IMR-90 (cell line): ENCODE results near the gene NDUFA3. TPM values are rescaled to one million over a fixed set of nuclear protein-coding genes. Genes with fewer than 3 reads are reported as not detected.

Source experiments
- ATAC-seq: fragments of 200-7000 bp; cut with Tn5 transposase; 2 replicates; pipeline ENCODE4 v1.9.1; 2020; ENCODE audit warnings: low read depth, mild to moderate bottlenecking, moderate library complexity
- BruUV-seq: library from RNA; stranded (reverse); fragments of 400-500 nt; replicated peaks from 2 replicates; lab custom pipeline; 2021; lab: Mats Ljungman, UMichigan
- CTCF ChIA-PET: fragments of 300-600 bp; formaldehyde crosslinking; extraction: SDS; loops from one replicate; lab custom pipeline; 2021; ENCODE audit warnings: antibody characterized with exemption; lab: Yijun Ruan, JAX
- POLR2A ChIA-PET: fragments of 300-600 bp; sonication (Branson Sonifier 250); formaldehyde crosslinking; loops from one replicate; lab custom pipeline; 2022; ENCODE audit warnings: antibody characterized with exemption; ENCODE audit not compliant: unreplicated experiment; lab: Charles Lee
- DNase-seq: peaks from one replicate; pipeline ENCODE4 v3.0.0; 2013
- H2AFZ ChIP-seq: replicated peaks from 2 replicates; pipeline ENCODE3; 2013; ENCODE audit warnings: low read length, mild to moderate bottlenecking; ENCODE audit not compliant: poor library complexity
- H2AK5ac ChIP-seq: 2 replicates; pipeline ENCODE4 v1.6.1; 2013; ENCODE audit warnings: low read depth, low read length, inconsistent platforms
- H2AK9ac ChIP-seq: replicated peaks from 2 replicates; pipeline ENCODE3; 2013; ENCODE audit warnings: mild to moderate bottlenecking, low read depth, low read length, moderate library complexity; ENCODE audit not compliant: poor library complexity
- H2BK120ac ChIP-seq: 2 replicates; pipeline ENCODE4 v1.6.1; 2013; ENCODE audit warnings: low read depth, low read length, inconsistent platforms
- H2BK15ac ChIP-seq: 3 replicates; pipeline ENCODE4 v1.6.1; 2013; ENCODE audit warnings: low read depth, low read length, inconsistent platforms
- H2BK20ac ChIP-seq: 2 replicates; pipeline ENCODE4 v1.6.1; 2013; ENCODE audit warnings: low read depth, mild to moderate bottlenecking, inconsistent platforms, low read length, moderate library complexity
- H2BK5ac ChIP-seq: 2 replicates; pipeline ENCODE4 v1.6.1; 2013; ENCODE audit warnings: mild to moderate bottlenecking, low read depth, low read length, inconsistent platforms; ENCODE audit not compliant: poor library complexity, severe bottlenecking
- H3K14ac ChIP-seq: replicated peaks from 2 replicates; pipeline ENCODE4 v1.6.1; 2013; ENCODE audit warnings: low read depth, low read length, inconsistent platforms
- H3K18ac ChIP-seq: 2 replicates; pipeline ENCODE4 v1.6.1; 2013; ENCODE audit warnings: low read depth, low read length, control low read depth
- H3K23ac ChIP-seq: 2 replicates; pipeline ENCODE4 v1.6.1; 2013; ENCODE audit warnings: low read depth, low read length, inconsistent platforms
- H3K27ac ChIP-seq: 2 replicates; pipeline ENCODE4 v1.5.1; 2013; ENCODE audit warnings: mild to moderate bottlenecking, control low read depth, low read length; ENCODE audit not compliant: insufficient read depth
- H3K27me3 ChIP-seq: 2 replicates; pipeline ENCODE4 v1.6.1; 2013; ENCODE audit warnings: low read length; ENCODE audit not compliant: control insufficient read depth, insufficient read depth
- H3K36me3 ChIP-seq: 2 replicates; pipeline ENCODE4 v1.6.1; 2013; ENCODE audit warnings: low read length, mixed read lengths; ENCODE audit not compliant: control insufficient read depth, insufficient read depth
- H3K4ac ChIP-seq: 2 replicates; pipeline ENCODE4 v1.6.1; 2013; ENCODE audit warnings: low read depth, low read length, inconsistent platforms
- H3K4me1 ChIP-seq: 2 replicates; pipeline ENCODE4 v1.6.1; 2013; ENCODE audit warnings: low read length, mixed read lengths; ENCODE audit not compliant: control insufficient read depth, insufficient read depth
- H3K4me2 ChIP-seq: 2 replicates; pipeline ENCODE4 v1.6.1; 2013; ENCODE audit warnings: low read depth, mild to moderate bottlenecking, control low read depth, low read length, moderate library complexity
- H3K4me3 ChIP-seq: 2 replicates; pipeline ENCODE4 v1.5.1; 2013; ENCODE audit warnings: low read depth, mild to moderate bottlenecking, control low read depth, low read length, moderate library complexity; ENCODE audit not compliant: insufficient read depth
- H3K56ac ChIP-seq: 2 replicates; pipeline ENCODE4 v1.6.1; 2013; ENCODE audit warnings: low read length, inconsistent platforms; ENCODE audit not compliant: insufficient read depth; ENCODE audit errors: extremely low read depth
- H3K79me1 ChIP-seq, 2 experiments: 2 replicates each; pipeline ENCODE4 v1.6.1; 2013; ENCODE audit warnings: low read length in 2 of 2, inconsistent platforms in 1 of 2, low read depth in 1 of 2
- H3K9ac ChIP-seq: 2 replicates; pipeline ENCODE4 v1.6.1; 2013; ENCODE audit warnings: low read depth, low read length, control low read depth
- H3K9me1 ChIP-seq: 2 replicates; pipeline ENCODE4 v1.6.1; 2013; ENCODE audit warnings: low read length, inconsistent platforms; ENCODE audit not compliant: insufficient read depth
- H3K9me3 ChIP-seq: 2 replicates; pipeline ENCODE4 v1.6.1; 2013; ENCODE audit warnings: low read length; ENCODE audit not compliant: control insufficient read depth, insufficient read depth
- H4K20me1 ChIP-seq: 2 replicates; pipeline ENCODE4 v1.6.1; 2013; ENCODE audit warnings: low read length, inconsistent platforms; ENCODE audit not compliant: insufficient read depth
- H4K5ac ChIP-seq: 2 replicates; pipeline ENCODE4 v1.6.1; 2013; ENCODE audit warnings: mild to moderate bottlenecking, low read depth, low read length, control low read depth
- H4K8ac ChIP-seq, 2 experiments: 2 replicates each; pipeline ENCODE4 v1.6.1; 2013; ENCODE audit warnings: low read depth in 2 of 2, low read length in 2 of 2, control low read depth in 1 of 2, inconsistent platforms in 1 of 2
- H4K91ac ChIP-seq: 2 replicates; pipeline ENCODE4 v1.6.1; 2013; ENCODE audit warnings: low read depth, low read length, inconsistent platforms; ENCODE audit not compliant: insufficient read depth
- NFE2L2 ChIP-seq: fragments of 150-350 bp; IDR thresholded peaks from 2 replicates; pipeline ENCODE4 v1.6.1; 2016; ENCODE audit warnings: low read depth, mild to moderate bottlenecking, low read length
- RFX5 ChIP-seq: IDR thresholded peaks from 2 replicates; pipeline ENCODE4 v1.8.0; 2012; ENCODE audit warnings: low read depth, mild to moderate bottlenecking, low read length, moderate library complexity
- WGBS, 2 experiments: methylation state at CpG; one replicate each; pipeline versions ENCODE4 v1.1.5 to v1.1.7; 2013; ENCODE audit warnings: missing lambda C conversion rate in 2 of 2; ENCODE audit not compliant: insufficient read length in 1 of 2; ENCODE audit errors: extremely low coverage in 2 of 2; 5-methylcytosine and 5-hydroxymethylcytosine counted together
- dilution Hi-C: fragments of 300-500 bp; cut with HindIII; formaldehyde crosslinking; loops from one replicate; pipeline ENCODE4 v1.14.3; 2018; ENCODE audit warnings: low sequenced_read_pairs; ENCODE audit not compliant: unreplicated experiment
- in situ Hi-C: fragments of 300-500 bp; cut with MboI; formaldehyde crosslinking; loops from 3 replicates; pipeline ENCODE4 v1.14.3; 2019; ENCODE audit warnings: low sequenced_read_pairs, inconsistent platforms, mixed read lengths
- intact Hi-C: fragments of 100-400 bp; cut with micrococcal nuclease; formaldehyde crosslinking; loops from 2 replicates; pipeline ENCODE4 v1.10.0; 2022
- polyA plus RNA-seq, 3 experiments: library from polyadenylated mRNA; depleted of rRNA; stranded (reverse); fragments of >200 nt; gene quantifications; 2 replicates each; pipeline ENCODE4 v1.2.3, GENCODE V29; 2012; ENCODE audit warnings: low replicate concordance in 1 of 3
- total RNA-seq: library from RNA; depleted of rRNA; stranded (reverse); fragments of >200 nt; gene quantifications from 2 replicates; pipeline ENCODE4 v1.2.3, GENCODE V29; 2012

Gene NDUFA3
- total and polyA plus RNA-seq, 2 of the 4 experiments (the other 2 are of a cell fraction): 7.9 to 85.0 TPM

GRCh38 chr19:54100561-54100960 lies 2.1 kb upstream of the NDUFA3 start, which contains the start of gene OSCAR:
OSCAR (minus strand) TSS chr19:54100803; CDS start chr19:54100792, 11 bp downstream.
- Histone ChIP-seq H3K9ac (no peak within 1 kb of the TSS), H2BK5ac (no peak within 1 kb of the TSS), H3K56ac (no peak within 1 kb of the TSS), H2AK9ac (peak within 1 kb of the TSS; percentile 82), H2BK120ac (no peak within 1 kb of the TSS), H4K5ac (no peak within 1 kb of the TSS), H2BK15ac (no peak within 1 kb of the TSS), H3K4me1 (peaks cover 4% of the 10 kb centered on the region), H3K18ac (no peak within 1 kb of the TSS), H2BK20ac (no peak within 1 kb of the TSS), H4K8ac (no peak within 1 kb of the TSS), H3K4ac (no peak within 1 kb of the TSS), H3K14ac (no peak within 1 kb of the TSS), H3K4me3 (no peak within 1 kb of the TSS), H3K36me3 (peaks cover 2% of the 10 kb centered on the region; the same call in 1 of the 2 replicates), H4K20me1 (no peaks in the 10 kb centered on the region), H4K91ac (no peak within 1 kb of the TSS), H3K27me3 (peaks cover 2% of the 10 kb centered on the region; the same call in 1 of the 2 replicates), H3K23ac (no peak within 1 kb of the TSS), H3K4me2 (no peak within 1 kb of the TSS), H2AK5ac (no peak within 1 kb of the TSS), H2AFZ (no peak within 1 kb of the TSS), H3K9me3 (no peaks in the 10 kb centered on the region), H3K27ac (no peak within 1 kb of the TSS), H3K9me1 (no peaks in the 10 kb centered on the region), H3K79me1 (peaks cover 4 to 18% of the 10 kb centered on the region in 2 experiments)
- BruUV-seq: no TSS peak
- ATAC-seq: no peak
- ChIA-PET CTCF (no interaction called here), POLR2A (no interaction called here)
- TF ChIP-seq NFE2L2 (no peak), RFX5 (no peak)
- no peak for DNase-seq
- dilution Hi-C loops: no loop called here
- 60% methylated on average over 1 of the region's 5 CpGs; no CpG with 5 or more reads in 1 of the 2 experiments for WGBS, 2 experiments
- in situ Hi-C loops: loop anchor here (25.0 kb wide), 1 partner anchor 362 kb away; the partner anchor contains the start of genes CDC42EP5 and LENG9
- intact Hi-C loops: loop anchor here (10.0 kb wide), 1 partner anchor 236 kb away; the partner anchor contains the start of gene MYADM
